Skeletal muscle tissue (tissue), 4 donors: ENCODE results near the gene TTLL13. TPM values are rescaled to one million over a fixed set of nuclear protein-coding genes. Genes with fewer than 3 reads are reported as not detected.
A peak's percentile ranks its signal among the peaks of the same experiment; 100 is the strongest.

Experiments
- H3K27ac ChIP-seq: one replicate; pipeline ENCODE4 v1.7.0; 2013; ENCODE audit warnings: mild to moderate bottlenecking, low read depth, low read length, inconsistent platforms
- H3K27me3 ChIP-seq, 3 donors: one replicate each; pipeline ENCODE4 v1.7.0; 2013; ENCODE audit warnings: low read length in 3 of 3; ENCODE audit not compliant: control insufficient read depth in 3 of 3, insufficient read depth in 3 of 3
- H3K36me3 ChIP-seq, 3 donors: one replicate each; pipeline ENCODE4 v1.7.0; 2013; ENCODE audit warnings: low read length in 3 of 3; ENCODE audit not compliant: control insufficient read depth in 3 of 3, insufficient read depth in 3 of 3
- H3K4me1 ChIP-seq, 3 donors: one replicate each; pipeline ENCODE4 v1.7.0; 2013; ENCODE audit warnings: low read length in 3 of 3, mild to moderate bottlenecking in 3 of 3; ENCODE audit not compliant: control insufficient read depth in 3 of 3, insufficient read depth in 3 of 3
- H3K4me3 ChIP-seq, 3 donors: one replicate each; pipeline ENCODE4 v1.7.0; 2013; ENCODE audit warnings: low read length in 3 of 3
- H3K9ac ChIP-seq, 3 donors: one replicate each; pipeline ENCODE4 v1.7.0; 2013; ENCODE audit warnings: low read length in 3 of 3, mild to moderate bottlenecking in 3 of 3, moderate library complexity in 2 of 3, low read depth in 1 of 3
- H3K9me3 ChIP-seq, 3 donors: one replicate each; pipeline ENCODE4 v1.7.0; 2013; ENCODE audit warnings: low read length in 3 of 3; ENCODE audit not compliant: control insufficient read depth in 3 of 3
- total RNA-seq: library from RNA; depleted of rRNA; stranded (reverse); fragments of >200 nt; gene quantifications from one replicate; pipeline ENCODE4 v1.2.3, GENCODE V29; 2014
- donor health status: Osteomylitis.

Gene TTLL13
- total RNA-seq, 1 donor from 2014 or later: not detected

- Histone ChIP-seq H3K9ac (peak overlapping the region in 1 of 3 donors; percentile 25), H3K9me3 (no peaks in the 10 kb centered on the region), H3K4me3 (no peak overlapping the region), H3K27ac (peak overlapping the region; percentile 33), H3K27me3 (peaks cover 0 to 3% (median 0%) of the 10 kb centered on the region in 3 donors), H3K4me1 (peaks cover 12 to 44% (median 17%) of the 10 kb centered on the region in 3 donors), H3K36me3 (peaks cover 2 to 4% (median 3%) of the 10 kb centered on the region in 3 donors)
These were observed 12.5 kb downstream of the TTLL13 start for GRCh38 chr15:90261811-90262210.

DNA sequence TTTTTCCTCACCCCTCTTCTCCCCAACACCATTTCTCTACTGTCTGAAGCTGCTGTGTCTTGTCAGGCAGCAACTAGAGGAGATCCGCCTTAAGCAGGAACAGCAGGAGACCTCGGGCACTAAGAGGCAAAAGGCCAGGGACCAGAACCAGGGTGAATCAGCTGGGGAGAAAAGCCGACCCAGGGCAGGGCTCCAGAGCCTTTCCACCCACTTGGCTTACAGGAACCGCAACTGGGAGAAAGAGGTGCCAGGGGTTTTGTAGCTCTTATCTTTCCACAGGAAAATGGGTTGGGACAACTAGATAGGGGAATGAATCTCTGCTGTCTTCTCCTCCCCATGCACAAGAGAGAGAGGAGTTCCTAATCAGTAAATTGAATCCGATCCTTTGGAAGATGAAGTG is 13.1 kb downstream of the TTLL13 start:
- peaks cover 0 to 3% (median 0%) of the 10 kb centered on the region in 3 donors for H3K27me3 ChIP-seq
- H3K9ac ChIP-seq: no peak overlapping the region
- H3K27ac ChIP-seq: peak overlapping the region; percentile 33
- no peak overlapping the region for H3K4me3 ChIP-seq
- peaks cover 18 to 50% (median 22%) of the 10 kb centered on the region in 3 donors for H3K4me1 ChIP-seq
- H3K9me3 ChIP-seq: no peaks in the 10 kb centered on the region
- H3K36me3 ChIP-seq: peaks cover 3 to 9% (median 7%) of the 10 kb centered on the region in 3 donors

- H3K27ac ChIP-seq: peak overlapping the region; percentile 93
- no peaks in the 10 kb centered on the region for H3K27me3 ChIP-seq
- peaks cover 7 to 16% (median 9%) of the 10 kb centered on the region in 3 donors for H3K36me3 ChIP-seq
- peaks cover 32 to 64% (median 33%) of the 10 kb centered on the region in 3 donors for H3K4me1 ChIP-seq
- peak overlapping the region; percentile 78 to 97 (median 94) for H3K4me3 ChIP-seq
- no peaks in the 10 kb centered on the region for H3K9me3 ChIP-seq
- peak overlapping the region; percentile 96 to 97 (median 96) for H3K9ac ChIP-seq
These were observed 15.3 kb downstream of the TTLL13 start for GRCh38 chr15:90264671-90265070.

- H3K4me3 ChIP-seq: peak within 1 kb of the TSS; percentile 78 to 97 (median 94)
- H3K27me3 ChIP-seq: no peaks in the 10 kb centered on the region
- no peaks in the 10 kb centered on the region for H3K9me3 ChIP-seq
- peaks cover 39 to 71% (median 40%) of the 10 kb centered on the region in 3 donors for H3K4me1 ChIP-seq
- peak within 1 kb of the TSS; percentile 96 to 97 (median 96) for H3K9ac ChIP-seq
- H3K27ac ChIP-seq: peak within 1 kb of the TSS; percentile 93
- H3K36me3 ChIP-seq: peaks cover 7 to 17% (median 14%) of the 10 kb centered on the region in 3 donors
These were observed 16.1 kb downstream of the TTLL13 start, which contains the start of gene NGRN for GRCh38 chr15:90265271-90266060. Gene NGRN, plus strand, starts transcription at chr15:90265672. Its CDS starts 41 bp downstream, at chr15:90265713.

DNA sequence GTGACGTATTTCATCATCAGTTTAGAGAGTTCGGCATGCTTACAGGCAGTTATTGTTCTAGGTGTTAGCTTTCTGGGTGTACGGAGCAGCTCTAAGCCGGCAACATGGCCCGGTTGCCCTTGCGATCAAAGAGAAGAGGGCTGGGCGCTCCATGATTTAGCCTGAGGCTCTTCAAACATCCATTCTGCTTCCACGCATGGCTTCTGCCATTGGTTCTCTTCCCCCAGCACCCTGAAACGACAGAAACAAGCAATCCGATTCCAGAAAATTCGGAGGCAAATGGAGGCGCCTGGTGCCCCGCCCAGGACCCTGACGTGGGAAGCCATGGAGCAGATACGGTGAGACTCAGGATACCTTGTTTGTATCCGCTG is 16.7 kb downstream of the TTLL13 start:
- no peaks in the 10 kb centered on the region for H3K27me3 ChIP-seq
- peak overlapping the region; percentile 78 to 97 (median 94) for H3K4me3 ChIP-seq
- peaks cover 44 to 76% (median 46%) of the 10 kb centered on the region in 3 donors for H3K4me1 ChIP-seq
- no peaks in the 10 kb centered on the region for H3K9me3 ChIP-seq
- peak overlapping the region; percentile 96 to 97 (median 96) for H3K9ac ChIP-seq
- peak overlapping the region; percentile 93 for H3K27ac ChIP-seq
- peaks cover 7 to 19% (median 17%) of the 10 kb centered on the region in 3 donors for H3K36me3 ChIP-seq

DNA sequence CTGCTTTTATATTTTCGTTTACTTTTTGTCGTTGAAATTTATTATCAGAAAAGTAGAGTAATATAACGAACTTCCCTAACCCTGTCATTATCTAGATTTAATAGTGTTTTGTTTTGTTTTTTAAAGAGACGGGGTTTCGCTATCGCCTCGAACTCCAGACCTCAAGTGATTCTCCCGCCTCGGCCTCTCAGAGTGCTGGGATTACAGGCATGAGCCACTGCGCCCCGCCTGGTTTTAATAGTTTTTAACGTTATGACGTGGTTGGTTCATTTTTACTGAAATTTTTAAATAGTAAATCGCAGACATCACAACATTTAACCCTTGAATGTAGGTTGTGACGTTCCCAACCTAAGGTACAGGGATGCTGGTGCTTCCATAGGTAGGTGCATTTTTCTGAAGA is 17.1 kb downstream of the TTLL13 start:
- no peaks in the 10 kb centered on the region for H3K9me3 ChIP-seq
- H3K36me3 ChIP-seq: peaks cover 8 to 23% (median 18%) of the 10 kb centered on the region in 3 donors
- H3K4me3 ChIP-seq: peak overlapping the region; percentile 78 to 97 (median 94)
- H3K27me3 ChIP-seq: no peaks in the 10 kb centered on the region
- H3K4me1 ChIP-seq: peaks cover 49 to 80% (median 50%) of the 10 kb centered on the region in 3 donors
- H3K27ac ChIP-seq: peak overlapping the region; percentile 93
- H3K9ac ChIP-seq: peak overlapping the region; percentile 96 to 97 (median 96)

DNA sequence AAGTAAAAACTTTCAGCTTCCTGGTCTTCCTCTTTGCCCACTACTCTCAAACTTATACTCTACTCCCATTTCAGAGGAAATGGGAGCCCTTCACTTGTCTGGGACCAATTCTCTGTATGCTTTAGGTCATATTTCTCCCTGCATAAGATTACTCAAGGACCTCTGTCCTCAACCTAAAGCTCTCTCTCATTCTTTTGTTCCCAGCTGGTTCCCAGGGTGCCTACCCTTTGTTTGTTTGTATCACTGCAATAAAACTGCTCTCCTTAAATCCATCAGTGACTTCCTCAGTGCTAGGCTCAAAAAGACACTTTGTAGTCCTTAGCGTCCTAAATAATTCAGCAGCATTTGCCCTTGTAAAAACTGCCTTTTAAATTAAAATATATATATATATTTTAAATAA is 19.1 kb downstream of the TTLL13 start:
- Histone ChIP-seq H3K9me3 (no peaks in the 10 kb centered on the region), H3K27me3 (no peaks in the 10 kb centered on the region), H3K4me1 (peaks cover 55 to 70% (median 59%) of the 10 kb centered on the region in 3 donors), H3K27ac (peak overlapping the region; percentile 93), H3K9ac (no peak overlapping the region), H3K4me3 (peak overlapping the region in 1 of 3 donors; percentile 26), H3K36me3 (peaks cover 14 to 33% (median 30%) of the 10 kb centered on the region in 3 donors)

DNA sequence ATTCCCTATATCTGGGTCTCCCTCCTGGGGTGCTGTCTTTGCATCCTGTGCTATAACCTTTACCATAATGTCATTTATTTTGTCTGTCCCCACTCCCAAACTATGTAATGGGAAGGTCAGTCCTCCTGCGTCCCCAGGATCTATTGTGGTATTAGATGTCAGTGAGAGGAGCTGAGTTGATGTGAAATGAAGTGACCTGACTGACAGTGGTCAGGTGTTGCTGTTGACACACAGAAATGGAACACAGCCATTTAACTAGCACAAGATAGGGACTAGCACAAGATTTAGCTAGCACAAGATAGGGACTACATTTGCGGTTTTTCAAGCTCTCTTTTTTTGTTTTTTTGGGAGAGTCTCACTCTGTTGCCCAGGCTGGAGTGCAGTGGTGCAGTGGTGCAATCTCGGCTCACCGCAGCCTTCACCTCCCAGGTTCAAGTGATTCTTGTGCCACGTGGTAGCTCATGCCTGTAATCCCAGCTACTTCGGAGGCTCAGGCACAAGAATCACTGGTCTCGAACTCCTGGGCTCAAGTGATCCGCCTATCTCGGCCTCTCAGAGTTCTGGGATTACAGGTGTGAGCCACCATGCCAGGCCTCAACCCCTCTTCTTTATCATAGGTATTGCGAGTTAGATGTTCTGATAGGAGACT is 21.3 kb downstream of the TTLL13 start:
- H3K27ac ChIP-seq: peak overlapping the region; percentile 83
- peaks cover 16 to 37% (median 35%) of the 10 kb centered on the region in 3 donors for H3K36me3 ChIP-seq
- H3K9me3 ChIP-seq: no peaks in the 10 kb centered on the region
- H3K9ac ChIP-seq: peak overlapping the region in 2 of 3 donors; percentile 47 to 68
- no peaks in the 10 kb centered on the region for H3K27me3 ChIP-seq
- peak overlapping the region in 1 of 3 donors; percentile 9 for H3K4me3 ChIP-seq
- H3K4me1 ChIP-seq: peaks cover 41 to 53% (median 52%) of the 10 kb centered on the region in 3 donors

DNA sequence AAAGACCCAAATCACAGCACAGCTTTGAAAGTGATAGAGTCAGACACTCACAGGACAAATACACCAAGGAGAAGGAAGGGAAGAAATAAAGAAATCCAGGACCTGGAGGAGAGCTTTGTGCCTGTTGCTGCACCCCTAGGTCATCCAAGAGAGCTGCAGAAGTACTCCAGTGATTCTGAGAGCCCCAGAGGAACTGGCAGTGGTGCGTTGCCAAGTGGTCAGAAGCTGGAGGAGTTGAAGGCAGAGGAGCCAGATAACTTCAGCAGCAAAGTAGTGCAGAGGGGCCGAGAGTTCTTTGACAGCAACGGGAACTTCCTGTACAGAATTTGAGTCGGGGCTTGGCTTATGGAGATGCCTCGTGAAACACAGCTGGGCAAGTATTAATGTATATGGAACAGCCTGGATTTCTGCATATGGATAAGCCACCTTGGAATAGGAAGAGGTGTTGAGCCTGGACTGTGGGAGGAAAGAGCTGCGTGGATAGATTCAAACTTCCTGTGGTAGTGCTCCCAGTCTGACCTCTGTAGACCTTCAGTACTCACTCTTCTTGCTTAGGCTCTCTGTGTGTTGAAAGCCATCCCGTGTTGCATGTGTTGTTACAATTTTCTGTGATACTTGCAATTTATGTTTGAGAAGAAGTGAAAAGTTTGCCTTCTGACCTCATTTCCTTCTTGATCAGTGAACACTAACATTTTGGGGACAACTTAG is 22.3 kb downstream of the TTLL13 start:
- Histone ChIP-seq H3K4me1 (peaks cover 40 to 50% (median 49%) of the 10 kb centered on the region in 3 donors), H3K27ac (peak overlapping the region; percentile 83), H3K4me3 (peak overlapping the region in 2 of 3 donors; percentile 13 to 35), H3K9ac (peak overlapping the region in 2 of 3 donors; percentile 44 to 47), H3K9me3 (no peaks in the 10 kb centered on the region), H3K27me3 (no peaks in the 10 kb centered on the region), H3K36me3 (peaks cover 16 to 37% (median 33%) of the 10 kb centered on the region in 3 donors)
